Hepatocyte (in vitro differentiated cells): ENCODE data around the gene GDPD3. TPM values are rescaled to one million over a fixed set of nuclear protein-coding genes. Genes with fewer than 3 reads are reported as not detected.

Experiments used
- DNase-seq: peaks from one replicate; pipeline ENCODE4 v3.0.0-alpha.2; 2016; ENCODE audit warnings: low spot score
- H2AFZ ChIP-seq: fragments of 200-600 bp; sonication (generic); 2 replicates; pipeline ENCODE4 v1.6.0; 2016; ENCODE audit warnings: antibody characterized with exemption, mild to moderate bottlenecking
- H3K27ac ChIP-seq: fragments of 200-600 bp; sonication (generic); 2 replicates; pipeline ENCODE4 v1.5.1; 2016; ENCODE audit warnings: mild to moderate bottlenecking
- H3K27me3 ChIP-seq: fragments of 200-600 bp; sonication (generic); 2 replicates; pipeline ENCODE4 v1.6.1; 2016
- H3K36me3 ChIP-seq: fragments of 200-600 bp; sonication (generic); replicated peaks from 2 replicates; pipeline ENCODE4 v1.5.1; 2016; ENCODE audit warnings: low read depth; ENCODE audit not compliant: insufficient read depth
- H3K4me1 ChIP-seq: fragments of 200-600 bp; sonication (generic); 2 replicates; pipeline ENCODE4 v1.5.1; 2016; ENCODE audit warnings: mild to moderate bottlenecking, moderate library complexity; ENCODE audit not compliant: insufficient read depth
- H3K4me2 ChIP-seq: fragments of 200-600 bp; sonication (generic); 2 replicates; pipeline ENCODE4 v1.6.0; 2016
- H3K4me3 ChIP-seq: fragments of 200-600 bp; sonication (generic); 2 replicates; pipeline ENCODE4 v1.5.1; 2016; ENCODE audit warnings: mild to moderate bottlenecking
- H3K79me2 ChIP-seq: fragments of 200-600 bp; sonication (generic); 2 replicates; pipeline ENCODE4 v1.6.0; 2017; ENCODE audit warnings: mild to moderate bottlenecking
- H3K9me2 ChIP-seq: fragments of 200-600 bp; sonication (generic); replicated peaks from 2 replicates; pipeline ENCODE4 v1.6.0; 2017; ENCODE audit warnings: mild to moderate bottlenecking; ENCODE audit not compliant: insufficient read depth
- H3K9me3 ChIP-seq: fragments of 200-600 bp; sonication (generic); 2 replicates; pipeline ENCODE4 v1.5.1; 2016; ENCODE audit warnings: low read depth, mild to moderate bottlenecking
- H4K20me1 ChIP-seq: fragments of 200-600 bp; sonication (generic); 2 replicates; pipeline ENCODE4 v1.6.0; 2016; ENCODE audit warnings: mild to moderate bottlenecking; ENCODE audit not compliant: insufficient read depth, poor library complexity, severe bottlenecking
- EZH2 ChIP-seq: fragments of 200-600 bp; sonication (generic); IDR thresholded peaks from 2 replicates; pipeline ENCODE4 v1.6.1; 2016; ENCODE audit warnings: antibody characterized with exemption, mild to moderate bottlenecking, borderline replicate concordance
- EZH2phosphoT487 ChIP-seq: fragments of 200-600 bp; sonication (generic); IDR thresholded peaks from one replicate; pipeline ENCODE4 v1.6.1; 2018; ENCODE audit warnings: antibody characterized with exemption, mild to moderate bottlenecking, low read depth, moderate library complexity; ENCODE audit not compliant: unreplicated experiment, severe bottlenecking
- WGBS: methylation state at CpG from one replicate; pipeline ENCODE4 v1.1.6; 2016; ENCODE audit warnings: low lambda C conversion rate; ENCODE audit errors: missing lambda C conversion rate; 5-methylcytosine and 5-hydroxymethylcytosine counted together
- polyA plus RNA-seq: library from polyadenylated mRNA; unstranded; fragments of >200 nt; fragmentation: Nextera tagmentation; extraction: Ambion mirVana; gene quantifications from 2 replicates; pipeline ENCODE4 v1.2.1, GENCODE V29; 2016
- total RNA-seq: library from RNA; depleted of rRNA; stranded (reverse); fragments of >200 nt; gene quantifications from 2 replicates; pipeline ENCODE4 v1.2.3, GENCODE V29; 2014
- TF ChIP-seq, protein P1 (sequence below): fragments of 200-600 bp; sonication (generic); IDR thresholded peaks from 2 replicates; pipeline ENCODE4 v1.5.1; 2016; ENCODE audit warnings: antibody characterized with exemption, mild to moderate bottlenecking; ENCODE audit not compliant: poor library complexity

GDPD3 gene
- total and polyA plus RNA-seq, 2 experiments from 2014 or later, result 0.67 to 5.4 TPM

DNA sequence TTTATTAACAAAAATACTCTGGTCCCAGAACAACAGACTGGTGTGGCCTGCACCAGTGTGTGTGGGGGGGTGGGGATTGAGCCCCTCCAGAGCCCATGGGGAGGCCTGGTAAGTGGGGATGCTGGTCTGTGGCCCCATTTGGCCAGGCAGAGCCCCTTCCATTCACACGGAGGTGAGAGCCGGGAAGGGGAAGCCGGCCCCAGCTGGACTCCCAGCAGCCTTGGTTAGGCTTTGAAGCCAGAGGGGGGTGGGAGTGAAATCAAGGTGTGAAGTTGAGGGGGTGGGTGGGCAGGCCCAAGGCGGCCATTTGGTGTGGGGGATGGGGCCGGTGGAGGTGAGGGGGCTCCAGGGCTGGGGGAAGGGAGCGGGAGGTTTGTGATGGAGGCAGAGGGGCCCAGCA, 27.5 kb downstream of the GDPD3 start:
- 72% methylated on average over 6 of the region's 6 CpGs for WGBS
- H3K4me3 ChIP-seq, result no peak overlapping the region
- DNase-seq, result no peak
- peaks cover 2% of the 10 kb centered on the region for H3K4me1 ChIP-seq
- H4K20me1 ChIP-seq, result no peaks in the 10 kb centered on the region
- no peak overlapping the region for H3K4me2 ChIP-seq
- no peak overlapping the region for H2AFZ ChIP-seq
- H3K27ac ChIP-seq, result no peak overlapping the region
- H3K36me3 ChIP-seq, result no peaks in the 10 kb centered on the region
- no peaks in the 10 kb centered on the region for H3K9me3 ChIP-seq
- H3K79me2 ChIP-seq, result peaks cover 5% of the 10 kb centered on the region
- TF ChIP-seq EZH2 (no peak), EZH2phosphoT487 (no peak)
- TF ChIP-seq, protein P1, sequence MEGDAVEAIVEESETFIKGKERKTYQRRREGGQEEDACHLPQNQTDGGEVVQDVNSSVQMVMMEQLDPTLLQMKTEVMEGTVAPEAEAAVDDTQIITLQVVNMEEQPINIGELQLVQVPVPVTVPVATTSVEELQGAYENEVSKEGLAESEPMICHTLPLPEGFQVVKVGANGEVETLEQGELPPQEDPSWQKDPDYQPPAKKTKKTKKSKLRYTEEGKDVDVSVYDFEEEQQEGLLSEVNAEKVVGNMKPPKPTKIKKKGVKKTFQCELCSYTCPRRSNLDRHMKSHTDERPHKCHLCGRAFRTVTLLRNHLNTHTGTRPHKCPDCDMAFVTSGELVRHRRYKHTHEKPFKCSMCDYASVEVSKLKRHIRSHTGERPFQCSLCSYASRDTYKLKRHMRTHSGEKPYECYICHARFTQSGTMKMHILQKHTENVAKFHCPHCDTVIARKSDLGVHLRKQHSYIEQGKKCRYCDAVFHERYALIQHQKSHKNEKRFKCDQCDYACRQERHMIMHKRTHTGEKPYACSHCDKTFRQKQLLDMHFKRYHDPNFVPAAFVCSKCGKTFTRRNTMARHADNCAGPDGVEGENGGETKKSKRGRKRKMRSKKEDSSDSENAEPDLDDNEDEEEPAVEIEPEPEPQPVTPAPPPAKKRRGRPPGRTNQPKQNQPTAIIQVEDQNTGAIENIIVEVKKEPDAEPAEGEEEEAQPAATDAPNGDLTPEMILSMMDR, result no peak
- no peaks in the 10 kb centered on the region for H3K9me2 ChIP-seq
- H3K27me3 ChIP-seq, result no peaks in the 10 kb centered on the region

DNA sequence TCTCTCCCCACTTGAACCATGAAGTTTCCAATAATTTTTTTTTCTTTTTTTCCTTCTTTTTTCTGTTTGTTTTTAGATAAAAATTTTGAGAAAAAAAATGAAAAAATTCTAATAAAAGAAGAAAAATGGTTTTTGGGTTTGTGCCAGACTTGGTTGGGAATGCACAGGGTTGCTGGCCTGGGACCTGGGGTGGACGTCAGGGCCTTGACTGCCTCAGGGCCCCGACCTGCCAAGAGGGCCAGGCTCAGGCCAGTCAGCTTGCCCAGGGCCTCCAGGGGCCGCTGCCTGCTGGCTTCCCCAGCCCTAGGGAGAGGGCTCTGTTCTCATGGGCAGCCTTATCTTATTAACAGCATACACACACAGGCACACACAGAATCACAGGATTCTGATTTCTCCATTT, 28.1 kb downstream of the GDPD3 start:
- Histone ChIP-seq H3K4me2 (no peak overlapping the region), H3K27ac (no peak overlapping the region), H3K4me1 (peaks cover 5% of the 10 kb centered on the region), H3K36me3 (no peaks in the 10 kb centered on the region), H4K20me1 (no peaks in the 10 kb centered on the region), H3K4me3 (no peak overlapping the region), H3K79me2 (peaks cover 9% of the 10 kb centered on the region), H3K9me3 (no peaks in the 10 kb centered on the region), H3K27me3 (no peaks in the 10 kb centered on the region), H3K9me2 (no peaks in the 10 kb centered on the region), H2AFZ (no peak overlapping the region)
- TF ChIP-seq, protein P1, result no peak
- TF ChIP-seq EZH2 (no peak), EZH2phosphoT487 (no peak)
- DNase-seq, result no peak
- 88% methylated on average over 3 of the region's 3 CpGs for WGBS

DNA sequence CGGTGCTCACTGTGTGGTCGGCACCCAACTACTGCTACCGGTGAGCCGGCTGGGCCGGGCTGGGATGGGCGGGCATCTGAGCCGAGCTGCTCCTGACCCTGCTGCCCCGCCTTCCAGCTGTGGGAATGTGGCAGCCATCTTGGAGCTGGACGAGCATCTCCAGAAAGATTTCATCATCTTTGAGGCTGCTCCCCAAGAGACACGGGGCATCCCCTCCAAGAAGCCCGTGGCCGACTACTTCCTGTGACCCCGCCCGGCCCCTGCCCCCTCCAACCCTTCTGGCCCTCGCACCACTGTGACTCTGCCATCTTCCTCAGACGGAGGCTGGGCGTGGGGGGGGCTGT, 28.5 kb downstream of the GDPD3 start:
- peaks cover 13% of the 10 kb centered on the region for H3K79me2 ChIP-seq
- TF ChIP-seq EZH2phosphoT487 (no peak), EZH2 (no peak)
- TF ChIP-seq, protein P1, result no peak
- H3K4me1 ChIP-seq, result peaks cover 5% of the 10 kb centered on the region
- H3K27ac ChIP-seq, result no peak overlapping the region
- H3K27me3 ChIP-seq, result no peaks in the 10 kb centered on the region
- no peak overlapping the region for H3K4me3 ChIP-seq
- no peak overlapping the region for H2AFZ ChIP-seq
- 92% methylated on average over 10 of the region's 17 CpGs for WGBS
- H4K20me1 ChIP-seq, result peaks cover 2% of the 10 kb centered on the region
- H3K4me2 ChIP-seq, result no peak overlapping the region
- DNase-seq, result no peak
- H3K9me2 ChIP-seq, result no peaks in the 10 kb centered on the region
- no peaks in the 10 kb centered on the region for H3K36me3 ChIP-seq
- H3K9me3 ChIP-seq, result no peaks in the 10 kb centered on the region
